ENCODE measurements around the gene SP1.

DNA sequence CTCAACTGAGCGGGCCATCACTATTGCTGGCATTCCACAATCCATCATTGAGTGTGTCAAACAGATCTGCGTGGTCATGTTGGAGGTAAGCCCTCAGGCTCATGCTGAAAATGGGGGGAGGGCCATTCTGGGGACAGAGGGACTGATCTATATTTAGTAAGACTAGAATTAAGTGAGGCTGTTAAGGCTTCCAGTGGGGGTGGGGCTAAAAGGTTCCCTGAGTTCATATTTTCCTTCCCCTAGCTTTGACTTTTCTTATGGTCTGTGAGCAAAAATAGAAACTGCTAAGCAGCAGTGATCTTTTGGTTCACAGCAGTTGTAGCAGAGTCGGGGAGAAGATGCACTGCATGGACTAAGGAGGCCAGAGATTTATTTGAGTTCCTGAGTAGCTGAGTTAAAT, 81.1 kb downstream of the SP1 start:
- no peak for TF ChIP-seq CTCF (IDR thresholded peaks at IDR 0.05)
- TF ChIP-seq SP1 (CRISPR knock-in tag; conservative IDR thresholded peaks at IDR 0.05) = no peak
- TF ChIP-seq, protein P1, sequence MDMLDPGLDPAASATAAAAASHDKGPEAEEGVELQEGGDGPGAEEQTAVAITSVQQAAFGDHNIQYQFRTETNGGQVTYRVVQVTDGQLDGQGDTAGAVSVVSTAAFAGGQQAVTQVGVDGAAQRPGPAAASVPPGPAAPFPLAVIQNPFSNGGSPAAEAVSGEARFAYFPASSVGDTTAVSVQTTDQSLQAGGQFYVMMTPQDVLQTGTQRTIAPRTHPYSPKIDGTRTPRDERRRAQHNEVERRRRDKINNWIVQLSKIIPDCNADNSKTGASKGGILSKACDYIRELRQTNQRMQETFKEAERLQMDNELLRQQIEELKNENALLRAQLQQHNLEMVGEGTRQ (CRISPR knock-in tag; IDR thresholded peaks at IDR 0.05) = no peak
- TF ChIP-seq TEAD4 (CRISPR knock-in tag; IDR thresholded peaks at IDR 0.05) = no peak
- no peak for TF ChIP-seq JUN (CRISPR knock-in tag; IDR thresholded peaks at IDR 0.05)
- TF ChIP-seq, protein P2, sequence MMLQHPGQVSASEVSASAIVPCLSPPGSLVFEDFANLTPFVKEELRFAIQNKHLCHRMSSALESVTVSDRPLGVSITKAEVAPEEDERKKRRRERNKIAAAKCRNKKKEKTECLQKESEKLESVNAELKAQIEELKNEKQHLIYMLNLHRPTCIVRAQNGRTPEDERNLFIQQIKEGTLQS (CRISPR knock-in tag; conservative IDR thresholded peaks at IDR 0.05) = no peak
- no peak for TF ChIP-seq ZNF317 (CRISPR knock-in tag; IDR thresholded peaks at IDR 0.05; ENCODE audit: borderline replicate concordance, low read depth)
- no peak for TF ChIP-seq ZNF396 (CRISPR knock-in tag; IDR thresholded peaks at IDR 0.05; ENCODE audit: borderline replicate concordance)
- no peak for TF ChIP-seq ESRRA (CRISPR knock-in tag; IDR thresholded peaks at IDR 0.05; ENCODE audit: borderline replicate concordance)
